Fibroblast of lung (primary cell): ENCODE measurements around the gene ITGB1.

Experiments
- EZH2 ChIP-seq: IDR thresholded peaks from 2 replicates; pipeline ENCODE4 v1.5.1; 2012; ENCODE audit warnings: low read length, control low read depth, mild to moderate bottlenecking; ENCODE audit errors: missing control alignments
- TF ChIP-seq, protein P1 (sequence below), 2 donors: IDR thresholded peaks in 1 of 2; conservative IDR thresholded peaks in 1 of 2; 1 replicate in 1 of 2; 2 replicates in 1 of 2; pipeline ENCODE4 v1.5.1; 2011 to 2012; ENCODE audit warnings: low read length in 2 of 2, control low read depth in 1 of 2, inconsistent platforms in 1 of 2, low read depth in 1 of 2, mild to moderate bottlenecking in 1 of 2

DNA sequence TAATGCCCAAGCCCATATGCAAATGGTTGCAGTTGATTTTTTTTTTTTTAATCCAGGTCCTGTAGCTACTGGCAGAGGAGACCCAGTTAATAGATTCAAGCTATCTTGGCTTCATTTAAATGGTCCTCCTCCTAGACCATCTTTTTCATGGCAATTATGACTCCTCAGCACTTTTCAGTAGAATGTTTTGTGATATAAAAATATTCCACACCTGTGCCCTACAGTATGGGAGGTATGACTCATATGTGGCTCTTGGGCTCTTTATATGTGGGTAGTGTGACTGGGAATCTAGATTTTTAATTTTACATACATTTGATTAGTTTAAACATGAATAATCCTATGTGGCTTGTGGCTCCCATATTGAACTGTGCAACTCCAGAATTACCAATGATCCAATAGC lies 80.1 kb downstream of the ITGB1 start:
- TF ChIP-seq, protein P1, sequence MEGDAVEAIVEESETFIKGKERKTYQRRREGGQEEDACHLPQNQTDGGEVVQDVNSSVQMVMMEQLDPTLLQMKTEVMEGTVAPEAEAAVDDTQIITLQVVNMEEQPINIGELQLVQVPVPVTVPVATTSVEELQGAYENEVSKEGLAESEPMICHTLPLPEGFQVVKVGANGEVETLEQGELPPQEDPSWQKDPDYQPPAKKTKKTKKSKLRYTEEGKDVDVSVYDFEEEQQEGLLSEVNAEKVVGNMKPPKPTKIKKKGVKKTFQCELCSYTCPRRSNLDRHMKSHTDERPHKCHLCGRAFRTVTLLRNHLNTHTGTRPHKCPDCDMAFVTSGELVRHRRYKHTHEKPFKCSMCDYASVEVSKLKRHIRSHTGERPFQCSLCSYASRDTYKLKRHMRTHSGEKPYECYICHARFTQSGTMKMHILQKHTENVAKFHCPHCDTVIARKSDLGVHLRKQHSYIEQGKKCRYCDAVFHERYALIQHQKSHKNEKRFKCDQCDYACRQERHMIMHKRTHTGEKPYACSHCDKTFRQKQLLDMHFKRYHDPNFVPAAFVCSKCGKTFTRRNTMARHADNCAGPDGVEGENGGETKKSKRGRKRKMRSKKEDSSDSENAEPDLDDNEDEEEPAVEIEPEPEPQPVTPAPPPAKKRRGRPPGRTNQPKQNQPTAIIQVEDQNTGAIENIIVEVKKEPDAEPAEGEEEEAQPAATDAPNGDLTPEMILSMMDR (conservative IDR thresholded peaks at IDR 0.05 in 1 of 2, IDR thresholded peaks at IDR 0.05 in 1 of 2; ENCODE audit: low read depth in 1 of 2, low read length in 2 of 2): no peak
- TF ChIP-seq EZH2: no peak
